ENCODE data around the gene MED1. TPM values are rescaled to one million over a fixed set of nuclear protein-coding genes. Genes with fewer than 3 reads are reported as not detected.
A peak's percentile ranks its signal among the peaks of the same experiment; 100 is the strongest.

Gene MED1
- total RNA-seq, 1 experiment from 2014 or later = 50.4 TPM

- no peak for TF ChIP-seq USF1 (CRISPR knock-in tag; IDR thresholded peaks at IDR 0.05)
- TF ChIP-seq ARID4B (CRISPR knock-in tag; IDR thresholded peaks at IDR 0.05; ENCODE audit: borderline replicate concordance) = peak; percentile 37; the same call in 1 of the 2 replicates
- no peak for TF ChIP-seq ZNF121 (CRISPR knock-in tag; IDR thresholded peaks at IDR 0.05)
- peak; percentile 66; the same call in 1 of the 2 replicates for TF ChIP-seq E2F5 (CRISPR knock-in tag; IDR thresholded peaks at IDR 0.05)
- TF ChIP-seq ETV6 (CRISPR knock-in tag; IDR thresholded peaks at IDR 0.05) = no peak
- TF ChIP-seq RELA (CRISPR knock-in tag; IDR thresholded peaks at IDR 0.05; ENCODE audit: borderline replicate concordance) = peak; percentile 66; the same call in 1 of the 2 replicates
- TF ChIP-seq AR (CRISPR knock-in tag; IDR thresholded peaks at IDR 0.05) = no peak
- no peak for TF ChIP-seq JAZF1 (CRISPR knock-in tag; IDR thresholded peaks at IDR 0.05)
- no peak for TF ChIP-seq MXD4 (CRISPR knock-in tag; IDR thresholded peaks at IDR 0.05; ENCODE audit: borderline replicate concordance)
- no peak for TF ChIP-seq GTF2I (CRISPR knock-in tag; conservative IDR thresholded peaks at IDR 0.05)
- TF ChIP-seq ZNF263 (CRISPR knock-in tag; IDR thresholded peaks at IDR 0.05; ENCODE audit: low read depth) = no peak
- TF ChIP-seq NFYB (CRISPR knock-in tag; conservative IDR thresholded peaks at IDR 0.05; ENCODE audit: low read depth) = peak; percentile 73
- TF ChIP-seq NR2C2 (CRISPR knock-in tag; IDR thresholded peaks at IDR 0.05) = no peak
- peak; percentile 44 for TF ChIP-seq TEAD1 (CRISPR knock-in tag; IDR thresholded peaks at IDR 0.05)
- TF ChIP-seq KAT7 (CRISPR knock-in tag; IDR thresholded peaks at IDR 0.05; ENCODE audit: borderline replicate concordance) = peak; percentile 59; the same call in 1 of the 2 replicates
- TF ChIP-seq PREB (CRISPR knock-in tag; IDR thresholded peaks at IDR 0.05; ENCODE audit: borderline replicate concordance) = no peak
- no peak for TF ChIP-seq PRDM15 (CRISPR knock-in tag; IDR thresholded peaks at IDR 0.05)
- TF ChIP-seq IRF1 (CRISPR knock-in tag; IDR thresholded peaks at IDR 0.05) = no peak
These were observed 49.4 kb downstream of the MED1 start, which contains the start of gene FBXL20 (continued) for GRCh38 chr17:39401412-39402243.
